Stimulated activated naive CD8-positive, alpha-beta T cell treated with anti-CD3 and anti-CD28 coated beads, Interleukin-15, amount 100 ng/mL, for 72 hours (primary cell): Measurements from ENCODE around the gene FAM169A.
A peak's percentile ranks its signal among the peaks of the same experiment; 100 is the strongest.
"Not testable (repeated sequence)": the region's sequence is repeated elsewhere in the genome, so short reads cannot be mapped to it uniquely, and the experiment has no call there.

Experiments
- ATAC-seq: fragments of 150-1000 bp; cut with Tn5 transposase; 2 replicates; pipeline ENCODE4 v1.10.0; 2021; ENCODE audit warnings: mild to moderate bottlenecking, moderate library complexity
- DNase-seq, 2 donors: peaks; one replicate each; pipeline ENCODE4 v3.0.0; 2021 to 2022
- H3K27ac Mint-ChIP-seq, 2 donors: one replicate each; pipeline ENCODE4 v1.8.0; 2022; ENCODE audit warnings: mild to moderate bottlenecking in 2 of 2, mixed read lengths in 2 of 2, moderate library complexity in 2 of 2
- H3K27me3 Mint-ChIP-seq: one replicate; pipeline ENCODE4 v1.8.0; 2022; ENCODE audit warnings: mixed read lengths
- H3K4me1 Mint-ChIP-seq: one replicate; pipeline ENCODE4 v1.8.0; 2022; ENCODE audit warnings: mild to moderate bottlenecking, mixed read lengths
- H3K4me3 Mint-ChIP-seq, 2 donors: one replicate each; pipeline ENCODE4 v1.8.0; 2022; ENCODE audit warnings: mild to moderate bottlenecking in 2 of 2, mixed read lengths in 2 of 2, moderate library complexity in 1 of 2
- H3K9me3 Mint-ChIP-seq, 2 donors: one replicate each; pipeline ENCODE4 v1.8.0; 2022; ENCODE audit warnings: mixed read lengths in 2 of 2

The FAM169A gene

DNA sequence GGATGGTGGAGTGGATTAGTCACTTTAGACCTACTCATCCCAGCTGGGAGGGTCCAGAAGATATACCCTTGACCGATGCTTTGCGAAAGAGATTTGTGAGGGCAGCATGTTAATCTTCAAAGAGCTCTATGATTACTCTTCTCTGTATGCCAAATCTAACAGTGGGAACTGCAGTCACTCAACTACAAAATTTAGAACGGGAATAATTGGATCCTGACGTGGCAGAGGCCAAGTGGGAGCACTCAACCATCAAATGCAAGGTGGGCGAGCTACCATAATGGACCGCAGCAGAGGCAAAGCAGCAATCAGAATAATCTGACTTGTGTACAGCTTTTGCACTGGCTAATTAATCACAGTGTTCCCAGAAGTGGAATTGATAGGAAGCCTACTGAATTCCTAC, 78.8 kb downstream of the FAM169A start:
- no peak for ATAC-seq
- Mint-ChIP-seq H3K4me1 (no peaks in the 10 kb centered on the region), H3K27ac (no peak overlapping the region)

DNA sequence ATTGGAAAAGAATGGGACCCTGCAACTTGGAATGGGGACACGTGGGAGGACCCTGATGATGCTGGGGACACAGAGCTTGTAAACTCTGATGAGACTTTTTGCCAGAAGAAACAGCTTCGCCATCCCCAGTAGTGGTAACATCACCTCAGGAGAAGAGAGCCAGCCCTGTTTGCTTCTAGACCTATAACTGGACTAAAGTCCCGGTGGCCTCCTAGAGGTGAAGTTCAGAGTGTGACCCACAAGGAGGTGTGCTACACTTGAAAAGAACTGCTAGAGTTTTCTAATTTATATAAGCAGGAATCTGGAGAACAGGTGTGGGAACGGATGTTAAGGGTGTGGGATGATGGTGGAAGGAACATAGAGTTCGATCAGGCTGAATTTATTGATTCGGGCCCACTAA, 79.3 kb downstream of the FAM169A start:
- Mint-ChIP-seq H3K4me3 (no peak overlapping the region), H3K27ac (peak overlapping the region in 1 of 2 donors; percentile 75), H3K4me1 (no peaks in the 10 kb centered on the region), H3K9me3 (no peaks in the 10 kb centered on the region), H3K27me3 (no peaks in the 10 kb centered on the region)
- ATAC-seq: no peak
- DNase-seq: no peak

More for the DNA sequence above, 78.8 kb downstream of the FAM169A start:
- Mint-ChIP-seq H3K27me3 (no peaks in the 10 kb centered on the region), H3K9me3 (no peaks in the 10 kb centered on the region), H3K4me3 (no peak overlapping the region)
- no peak for DNase-seq

DNA sequence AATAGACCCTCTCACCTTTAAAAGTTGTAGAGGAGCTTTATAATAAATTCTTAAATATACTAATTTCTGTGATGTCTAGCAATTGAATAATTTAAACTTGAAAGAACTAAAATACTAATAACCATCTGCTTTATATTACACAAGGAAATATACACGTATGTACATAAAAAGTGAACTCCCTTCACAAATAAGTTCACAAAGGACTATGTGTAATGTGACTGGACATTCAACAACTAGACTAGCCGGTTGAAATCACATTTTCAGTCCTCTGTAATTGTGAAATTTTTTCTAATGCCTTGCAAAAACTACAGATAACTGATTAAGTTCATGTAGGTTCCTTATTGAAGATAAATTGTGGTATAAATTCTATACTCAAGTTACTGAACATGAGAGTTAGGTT, 87.6 kb downstream of the FAM169A start:
- H3K4me3 Mint-ChIP-seq: no peak overlapping the region
- H3K4me1 Mint-ChIP-seq: no peaks in the 10 kb centered on the region
- no peak for ATAC-seq
- no peaks in the 10 kb centered on the region for H3K9me3 Mint-ChIP-seq
- no peak for DNase-seq
- no peaks in the 10 kb centered on the region for H3K27me3 Mint-ChIP-seq
- no peak overlapping the region for H3K27ac Mint-ChIP-seq

DNA sequence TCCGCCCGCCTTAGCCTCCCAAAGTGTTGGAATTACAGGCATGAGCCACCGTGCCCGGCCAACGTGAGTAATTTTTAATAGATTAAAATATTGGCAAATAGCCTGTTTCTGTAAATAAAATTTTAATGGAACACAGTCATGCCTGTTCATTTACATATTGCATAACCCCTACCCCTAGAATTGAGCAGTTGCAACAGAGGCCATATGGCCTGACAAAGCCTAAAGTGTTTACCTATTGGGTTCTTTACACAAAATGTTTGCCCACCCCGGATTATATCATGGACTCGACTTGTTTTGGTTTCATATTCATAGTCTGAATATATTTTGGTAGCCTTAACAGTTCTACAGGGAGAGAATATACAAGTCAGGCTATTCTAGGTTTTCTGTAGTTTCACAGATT, 93.8 kb downstream of the FAM169A start:
- no peak for DNase-seq
- H3K27me3 Mint-ChIP-seq: no peaks in the 10 kb centered on the region
- no peaks in the 10 kb centered on the region for H3K9me3 Mint-ChIP-seq
- peaks cover 17% of the 10 kb centered on the region for H3K4me1 Mint-ChIP-seq
- H3K4me3 Mint-ChIP-seq: no peak overlapping the region
- H3K27ac Mint-ChIP-seq: no peak overlapping the region
- ATAC-seq: no peak

DNA sequence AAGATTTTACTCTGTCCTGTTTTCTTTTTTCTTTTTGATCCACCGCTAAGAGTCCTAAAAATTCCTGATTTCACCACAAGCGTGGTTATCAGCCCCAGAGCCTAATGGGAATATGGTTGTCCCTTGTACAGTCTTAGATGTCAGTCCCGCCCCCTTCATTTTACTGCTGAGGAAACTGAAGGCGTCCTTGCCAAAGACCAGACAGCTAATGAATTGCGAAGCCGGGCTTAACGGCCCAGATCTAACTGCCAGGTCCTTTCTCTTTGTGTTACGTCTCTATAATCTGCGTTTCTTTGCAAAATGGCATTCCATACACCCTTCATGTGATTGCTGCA, 98.6 kb downstream of the FAM169A start:
- H3K27me3 Mint-ChIP-seq: no peaks in the 10 kb centered on the region
- no peak for ATAC-seq
- H3K27ac Mint-ChIP-seq: peak overlapping the region; percentile 100
- no peaks in the 10 kb centered on the region for H3K9me3 Mint-ChIP-seq
- peak in 1 of 2 donors; percentile 8 for DNase-seq
- peaks cover 36% of the 10 kb centered on the region for H3K4me1 Mint-ChIP-seq
- H3K4me3 Mint-ChIP-seq: peak overlapping the region; percentile 100

DNA sequence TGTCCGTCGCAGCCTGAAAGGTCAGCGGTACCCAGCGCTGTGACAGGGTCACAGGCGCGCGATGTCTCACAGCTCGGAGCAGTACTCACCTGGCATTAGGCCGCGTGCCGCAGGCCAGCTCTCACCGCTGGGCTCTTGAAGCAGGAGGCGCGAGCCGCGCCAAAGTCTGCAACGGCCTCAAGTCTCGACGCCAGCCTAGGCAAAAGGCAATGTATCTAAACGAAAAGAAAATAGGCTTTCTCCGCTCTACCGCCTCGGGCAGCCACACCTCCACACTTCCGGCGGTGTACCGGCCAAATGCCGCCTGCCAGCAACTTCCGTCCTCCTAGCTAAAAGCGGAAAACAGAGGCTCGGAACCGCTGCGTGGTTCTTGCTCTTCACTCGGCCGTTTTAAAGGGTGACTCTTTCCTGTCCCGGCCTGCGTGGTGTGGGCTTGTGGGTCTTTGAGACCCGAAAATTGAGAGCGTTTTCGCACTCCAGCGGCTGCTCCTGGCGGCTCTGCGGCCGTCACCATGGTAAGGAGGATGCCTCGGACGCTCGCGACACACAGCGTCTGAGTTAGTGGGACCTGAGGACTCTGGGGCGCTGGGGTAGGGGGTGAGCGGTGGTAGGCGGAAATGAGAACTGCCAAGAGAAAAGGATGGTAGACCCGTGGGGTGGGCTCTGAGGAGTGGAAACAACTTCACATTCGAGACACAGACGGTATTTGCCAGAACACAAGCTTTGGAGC, 99.2 kb downstream of the FAM169A start, which contains the start of the genes GFM2 and NSA2:
Gene GFM2 (minus strand): TSS at position 269 of the 730 bp plus-strand sequence. CDS start 3,375 bp downstream, outside the sequence.
Gene NSA2 (plus strand): TSS at position 401 of the 730 bp plus-strand sequence. CDS start 112 bp downstream, at position 513.
- no peaks in the 10 kb centered on the region for H3K27me3 Mint-ChIP-seq
- peak within 1 kb of the TSS; percentile 100 for H3K27ac Mint-ChIP-seq
- H3K4me3 Mint-ChIP-seq: peak within 1 kb of the TSS; percentile 100
- DNase-seq (peak; percentile 87 to 92), ATAC-seq (peak; percentile 95)
- peaks cover 41% of the 10 kb centered on the region for H3K4me1 Mint-ChIP-seq
- no peaks in the 10 kb centered on the region for H3K9me3 Mint-ChIP-seq

DNA sequence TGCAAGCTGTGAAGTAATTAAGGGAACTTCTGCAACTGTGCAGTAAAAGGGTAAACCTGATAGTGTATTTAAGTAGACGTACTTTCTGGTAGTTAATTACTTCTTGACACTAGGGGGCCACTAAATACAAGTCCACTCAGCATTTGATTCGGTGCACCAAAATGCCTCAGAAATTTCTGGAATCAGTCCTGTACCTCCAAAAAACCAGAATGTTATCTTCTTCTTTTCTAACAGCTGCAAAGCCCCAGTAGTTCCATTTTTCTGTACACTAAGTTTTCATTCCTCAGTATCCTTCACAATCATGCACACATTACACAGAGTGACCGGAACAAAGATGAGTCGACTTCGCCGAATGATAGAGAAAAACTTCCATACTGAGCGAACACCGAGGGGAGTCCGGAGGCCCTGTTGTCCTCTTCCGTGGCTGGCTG, 99.8 kb downstream of the FAM169A start:
- DNase-seq: peak in 1 of 2 donors; percentile 9
- no peaks in the 10 kb centered on the region for H3K9me3 Mint-ChIP-seq

DNA sequence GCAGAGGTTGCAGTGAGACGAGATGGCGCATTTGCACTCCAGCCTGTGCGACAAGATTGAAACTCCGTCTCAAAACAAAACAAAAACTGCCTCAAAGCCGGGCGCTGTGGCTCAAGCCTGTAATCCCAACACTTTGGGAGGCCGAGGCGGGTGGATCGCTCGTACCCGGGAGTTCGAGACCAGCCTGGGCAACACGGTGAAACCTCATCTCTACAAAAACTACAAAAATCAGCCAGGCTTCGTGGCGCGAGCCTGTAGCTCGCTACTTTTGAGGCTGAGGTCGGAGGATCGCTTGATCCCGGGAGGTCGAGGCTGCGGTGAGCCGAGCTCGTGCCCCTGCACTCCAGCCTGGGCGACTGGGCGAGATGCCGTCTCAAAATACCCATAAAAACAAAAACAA, 100.3 kb downstream of the FAM169A start:
- DNase-seq: no peak
- Mint-ChIP-seq H3K4me1 (peaks cover 51% of the 10 kb centered on the region), H3K27ac (no peak overlapping the region), H3K27me3 (no peaks in the 10 kb centered on the region), H3K9me3 (no peaks in the 10 kb centered on the region), H3K4me3 (peak overlapping the region; percentile 100)
- no peak for ATAC-seq

More for the DNA sequence above, 99.8 kb downstream of the FAM169A start:
- Mint-ChIP-seq H3K4me1 (peaks cover 47% of the 10 kb centered on the region), H3K27ac (peak overlapping the region; percentile 100), H3K4me3 (peak overlapping the region; percentile 100), H3K27me3 (no peaks in the 10 kb centered on the region)
- peak; percentile 51 for ATAC-seq

DNA sequence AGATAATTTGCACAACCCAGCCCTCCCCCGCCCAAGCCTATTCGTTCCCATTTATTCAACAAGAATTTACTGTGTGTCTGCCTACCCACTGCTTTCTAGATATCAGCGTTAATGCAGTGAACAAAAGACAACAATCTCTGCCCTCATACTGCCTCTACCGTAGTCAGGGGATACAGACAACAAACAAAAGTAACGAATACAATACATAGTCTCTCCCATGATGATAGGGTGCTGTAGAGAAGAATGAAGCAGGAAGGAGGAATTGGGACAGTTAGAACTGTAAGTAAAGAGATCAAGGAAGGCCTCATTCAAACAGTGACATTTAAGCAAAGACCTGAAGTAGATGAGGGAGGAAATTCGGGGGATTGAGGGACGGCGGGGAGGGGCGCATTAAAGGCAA, 101.0 kb downstream of the FAM169A start:
- ATAC-seq (no peak), DNase-seq (no peak)
- H3K4me3 Mint-ChIP-seq: peak overlapping the region; percentile 76 to 100
- H3K9me3 Mint-ChIP-seq: no peaks in the 10 kb centered on the region
- no peak overlapping the region for H3K27ac Mint-ChIP-seq
- H3K4me1 Mint-ChIP-seq: peaks cover 53% of the 10 kb centered on the region
- no peaks in the 10 kb centered on the region for H3K27me3 Mint-ChIP-seq

DNA sequence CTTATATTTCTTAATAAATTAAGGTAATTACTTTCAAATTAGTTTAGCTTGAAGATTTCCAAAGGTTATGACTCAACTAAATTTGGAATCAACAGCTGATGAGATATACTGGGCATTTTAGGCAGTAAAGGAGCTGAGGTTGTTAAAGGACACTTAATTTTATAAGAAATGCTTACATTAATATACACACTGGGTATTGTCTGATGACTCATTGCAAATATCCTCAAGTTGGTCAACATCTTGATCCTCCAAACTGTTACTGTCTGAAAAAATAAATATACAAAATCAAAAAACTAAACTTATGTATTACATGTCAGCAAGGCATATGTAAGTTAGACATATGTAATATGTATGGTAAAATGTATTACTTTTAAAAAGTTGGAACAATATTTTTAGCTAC, 102.7 kb downstream of the FAM169A start:
- H3K9me3 Mint-ChIP-seq: no peaks in the 10 kb centered on the region
- H3K4me3 Mint-ChIP-seq: no peak overlapping the region
- peaks cover 50% of the 10 kb centered on the region for H3K4me1 Mint-ChIP-seq
- no peak for ATAC-seq
- no peaks in the 10 kb centered on the region for H3K27me3 Mint-ChIP-seq
- no peak for DNase-seq
- H3K27ac Mint-ChIP-seq: no peak overlapping the region

DNA sequence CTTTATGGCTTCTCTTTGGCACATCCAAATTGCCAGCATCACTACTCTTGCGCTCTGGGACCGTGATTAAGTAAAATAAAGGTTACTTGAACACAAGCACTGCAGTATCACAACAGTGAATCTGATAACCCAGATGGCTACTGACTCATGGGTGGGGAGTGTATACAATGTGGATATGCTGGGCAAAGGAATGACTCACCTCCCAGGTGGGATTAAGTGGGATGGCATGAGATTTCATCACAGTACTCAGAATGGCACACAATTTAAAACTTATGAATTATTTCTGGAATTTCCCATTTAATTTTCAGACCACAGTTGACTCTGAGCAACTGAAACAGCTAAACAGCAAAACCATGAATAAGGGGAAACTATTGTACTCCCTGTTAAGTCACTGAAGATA, 103.6 kb downstream of the FAM169A start:
- peak; percentile 62 for ATAC-seq
- Mint-ChIP-seq H3K4me3 (no peak overlapping the region), H3K4me1 (peaks cover 43% of the 10 kb centered on the region), H3K27ac (peak overlapping the region in 1 of 2 donors; percentile 49), H3K27me3 (no peaks in the 10 kb centered on the region), H3K9me3 (no peaks in the 10 kb centered on the region)
- DNase-seq: peak in 1 of 2 donors; percentile 39

DNA sequence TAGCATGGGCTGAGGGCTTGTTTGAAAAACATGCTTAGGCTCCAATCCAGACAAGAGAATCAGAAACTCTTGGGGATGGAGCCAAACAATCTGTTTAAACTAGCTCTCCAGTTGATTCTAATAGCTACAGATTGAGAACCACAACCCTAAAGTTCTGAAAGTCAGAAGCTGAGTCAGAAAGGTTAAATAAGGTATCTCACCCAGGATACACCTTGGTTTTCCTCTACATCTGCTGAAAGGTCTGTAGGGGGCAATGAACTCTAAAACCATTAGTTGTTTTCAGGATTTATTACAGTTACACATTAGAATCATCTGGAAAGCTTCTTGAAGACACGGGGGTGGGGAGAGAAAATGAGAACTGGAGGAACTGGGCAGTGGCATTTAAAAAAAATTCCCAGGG, 104.9 kb downstream of the FAM169A start:
- Mint-ChIP-seq H3K4me1 (peaks cover 43% of the 10 kb centered on the region), H3K27ac (no peak overlapping the region), H3K27me3 (no peaks in the 10 kb centered on the region), H3K4me3 (no peak overlapping the region), H3K9me3 (peaks cover 5% of the 10 kb centered on the region in 2 donors)
- no peak for DNase-seq
- peak; percentile 57 for ATAC-seq

DNA sequence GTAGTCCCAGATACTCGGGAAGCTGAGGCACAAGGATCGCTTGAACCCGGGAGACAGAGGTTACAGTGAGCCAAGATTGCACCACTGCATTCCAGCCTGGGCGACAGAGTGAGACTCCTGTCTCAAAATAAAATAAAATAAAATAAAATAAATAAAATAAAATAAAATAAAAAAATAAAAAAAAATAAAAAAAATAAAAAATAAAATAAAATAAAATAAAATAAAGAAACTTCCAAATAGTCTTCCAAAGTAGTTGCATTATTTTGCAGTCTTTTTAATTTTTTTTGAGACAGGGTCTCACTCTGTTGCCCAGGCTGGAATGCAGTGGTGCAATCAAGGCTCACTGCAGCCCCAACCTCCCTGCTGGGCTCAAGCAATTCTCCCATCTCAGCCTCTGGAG, 117.4 kb downstream of the FAM169A start:
- not testable (repeated sequence) for ATAC-seq, H3K4me1 Mint-ChIP-seq, DNase-seq, H3K9me3 Mint-ChIP-seq, H3K4me3 Mint-ChIP-seq, H3K27ac Mint-ChIP-seq, H3K27me3 Mint-ChIP-seq

DNA sequence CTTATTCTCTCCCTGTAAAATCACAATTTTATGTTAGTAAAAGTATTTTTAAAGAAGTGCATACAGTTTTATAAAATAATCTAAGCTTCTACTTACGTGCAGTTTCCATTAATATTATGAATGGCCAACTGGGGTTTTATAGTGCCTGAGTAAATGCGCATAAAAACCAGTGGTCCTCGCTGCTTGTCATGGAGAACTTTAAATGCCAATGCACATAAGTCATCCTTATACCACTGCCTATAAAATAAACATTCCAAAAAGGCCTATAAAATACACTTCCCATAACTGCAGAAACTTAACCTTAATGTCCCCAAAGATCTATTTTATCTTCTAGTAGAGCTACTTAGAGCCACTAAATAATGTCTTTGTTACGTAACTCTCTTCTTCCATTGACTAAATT, 127.8 kb downstream of the FAM169A start:
- Mint-ChIP-seq H3K4me1 (no peaks in the 10 kb centered on the region), H3K27me3 (no peaks in the 10 kb centered on the region), H3K4me3 (no peak overlapping the region), H3K9me3 (no peaks in the 10 kb centered on the region), H3K27ac (no peak overlapping the region)
- ATAC-seq (no peak), DNase-seq (no peak)

DNA sequence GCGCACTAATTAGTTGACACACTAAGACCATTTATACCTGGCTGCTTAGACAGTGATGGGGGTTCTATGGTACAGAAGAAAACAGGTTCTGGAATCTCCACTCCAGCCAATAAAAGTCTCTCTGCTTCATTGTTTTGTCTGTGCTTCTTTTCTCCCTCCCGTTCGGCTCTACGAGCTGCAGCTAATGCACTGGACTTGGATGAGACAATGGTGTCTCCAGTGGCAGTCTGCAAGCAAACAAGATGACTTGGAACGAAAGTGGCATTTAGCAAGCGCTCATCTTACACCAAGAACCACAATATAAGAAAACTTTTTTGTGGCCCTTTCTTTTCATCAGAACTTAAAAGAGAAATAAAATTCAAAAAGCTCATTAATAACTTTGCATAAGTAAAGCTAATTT, 129.4 kb downstream of the FAM169A start:
- no peaks in the 10 kb centered on the region for H3K4me1 Mint-ChIP-seq
- no peak for DNase-seq
- no peak for ATAC-seq
- H3K27ac Mint-ChIP-seq: no peak overlapping the region
- H3K9me3 Mint-ChIP-seq: no peaks in the 10 kb centered on the region
- no peaks in the 10 kb centered on the region for H3K27me3 Mint-ChIP-seq
- H3K4me3 Mint-ChIP-seq: no peak overlapping the region
